NCI-H446 treated with DMSO at 0.1 percent for 48 hours (cell line): ENCODE results near the gene EXOC4.

ENCODE experiments used
- DNase-seq: peaks from one replicate; lab custom pipeline; 2025; lab: John Stamatoyannopoulos, UW

Gene EXOC4

GRCh38 chr7:133794479-133794878, 541.6 kb downstream of the EXOC4 start:
- peak; percentile 10 for DNase-seq

GRCh38 chr7:133795068-133795665, 542.3 kb downstream of the EXOC4 start:
- no peak for DNase-seq

GRCh38 chr7:133796782-133797745, 544.2 kb downstream of the EXOC4 start:
- DNase-seq: peak; percentile 22

GRCh38 chr7:133797818-133798520, 545.1 kb downstream of the EXOC4 start:
- no peak for DNase-seq

GRCh38 chr7:133801341-133801740, 548.5 kb downstream of the EXOC4 start:
- DNase-seq: no peak

GRCh38 chr7:133804127-133804526, 551.2 kb downstream of the EXOC4 start:
- no peak for DNase-seq

GRCh38 chr7:133805426-133805825, 552.5 kb downstream of the EXOC4 start:
- DNase-seq: no peak

- no peak for DNase-seq
These were observed 555.0 kb downstream of the EXOC4 start for GRCh38 chr7:133807624-133808492.

- no peak for DNase-seq
These were observed 555.6 kb downstream of the EXOC4 start for GRCh38 chr7:133808493-133808866.

GRCh38 chr7:133812877-133813276, 560.0 kb downstream of the EXOC4 start:
- no peak for DNase-seq

- no peak for DNase-seq
These were observed 562.8 kb downstream of the EXOC4 start for GRCh38 chr7:133815611-133816210.

GRCh38 chr7:133819695-133820094, 566.8 kb downstream of the EXOC4 start:
- DNase-seq: no peak

- no peak for DNase-seq
These were observed 567.7 kb downstream of the EXOC4 start for GRCh38 chr7:133820584-133820983.

- DNase-seq: no peak
These were observed 568.3 kb downstream of the EXOC4 start for GRCh38 chr7:133821171-133821570.

- DNase-seq: no peak
These were observed 569.2 kb downstream of the EXOC4 start for GRCh38 chr7:133822001-133822641.

GRCh38 chr7:133822868-133823552, 570.1 kb downstream of the EXOC4 start:
- no peak for DNase-seq

- DNase-seq: no peak
These were observed 571.3 kb downstream of the EXOC4 start for GRCh38 chr7:133824132-133824531.

- DNase-seq: no peak
These were observed 575.1 kb downstream of the EXOC4 start for GRCh38 chr7:133827707-133828623.

GRCh38 chr7:133828906-133829305, 576.0 kb downstream of the EXOC4 start:
- no peak for DNase-seq
